Bronchial epithelial cell (primary cell): Measurements from ENCODE around the gene GRK5. TPM values are rescaled to one million over a fixed set of nuclear protein-coding genes. Genes with fewer than 3 reads are reported as not detected.
A peak's percentile ranks its signal among the peaks of the same experiment; 100 is the strongest.
"Not testable (repeated sequence)": the region's sequence is repeated elsewhere in the genome, so short reads cannot be mapped to it uniquely, and the experiment has no call there.

ENCODE experiments used
- DNase-seq: peaks from one replicate; pipeline ENCODE4 v3.0.0-alpha.2; 2010; ENCODE audit warnings: low read depth
- FAIRE-seq: peaks from 2 replicates; lab custom pipeline; 2011; peaks lifted over from hg19 to GRCh38; lab: Jason Lieb, UNC
- H3K27me3 ChIP-seq: 2 replicates; pipeline ENCODE4 v1.5.1; 2011; ENCODE audit warnings: low read length; ENCODE audit not compliant: control insufficient read depth, insufficient read depth
- H3K36me3 ChIP-seq: 2 replicates; pipeline ENCODE4 v1.5.1; 2011; ENCODE audit warnings: low read length; ENCODE audit not compliant: control insufficient read depth, insufficient read depth
- H3K4me3 ChIP-seq: 2 replicates; pipeline ENCODE4 v1.5.1; 2011; ENCODE audit warnings: mild to moderate bottlenecking, low read depth, low read length, control low read depth
- total RNA-seq: library from RNA; depleted of rRNA; stranded (reverse); fragments of >200 nt; gene quantifications from 2 replicates; pipeline ENCODE4 v1.2.1, GENCODE V29; 2014
- TF ChIP-seq, protein P1 (sequence below): IDR thresholded peaks from 2 replicates; pipeline ENCODE4 v1.5.1; 2011; ENCODE audit warnings: mild to moderate bottlenecking, moderate library complexity, low read length, control low read depth, inconsistent platforms; ENCODE audit not compliant: insufficient read depth, severe bottlenecking

Gene GRK5
- total RNA-seq, 1 donor from 2014 or later: 2.4 TPM

DNA sequence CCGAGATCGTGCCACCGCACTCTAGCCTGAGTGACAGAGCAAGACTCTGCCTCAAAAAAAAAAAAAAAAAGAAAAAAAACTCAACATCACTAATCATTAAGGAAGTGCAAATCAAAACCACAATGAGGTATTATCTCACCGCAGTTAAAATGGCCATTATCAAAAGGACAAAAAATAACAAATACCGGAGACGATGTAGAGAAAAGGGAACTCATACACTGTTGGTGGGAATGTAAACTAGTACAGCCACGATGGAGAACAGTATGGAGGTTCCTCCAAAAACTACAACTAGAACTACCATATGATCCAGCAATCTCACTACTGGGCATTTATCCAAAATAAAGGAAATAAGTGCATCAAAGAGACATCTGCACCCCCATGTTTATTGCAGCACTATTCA, 24.3 kb downstream of the GRK5 start:
- Histone ChIP-seq H3K4me3 (no peak overlapping the region), H3K36me3 (no peaks in the 10 kb centered on the region), H3K27me3 (no peaks in the 10 kb centered on the region)
- no peak for DNase-seq
- TF ChIP-seq, protein P1, sequence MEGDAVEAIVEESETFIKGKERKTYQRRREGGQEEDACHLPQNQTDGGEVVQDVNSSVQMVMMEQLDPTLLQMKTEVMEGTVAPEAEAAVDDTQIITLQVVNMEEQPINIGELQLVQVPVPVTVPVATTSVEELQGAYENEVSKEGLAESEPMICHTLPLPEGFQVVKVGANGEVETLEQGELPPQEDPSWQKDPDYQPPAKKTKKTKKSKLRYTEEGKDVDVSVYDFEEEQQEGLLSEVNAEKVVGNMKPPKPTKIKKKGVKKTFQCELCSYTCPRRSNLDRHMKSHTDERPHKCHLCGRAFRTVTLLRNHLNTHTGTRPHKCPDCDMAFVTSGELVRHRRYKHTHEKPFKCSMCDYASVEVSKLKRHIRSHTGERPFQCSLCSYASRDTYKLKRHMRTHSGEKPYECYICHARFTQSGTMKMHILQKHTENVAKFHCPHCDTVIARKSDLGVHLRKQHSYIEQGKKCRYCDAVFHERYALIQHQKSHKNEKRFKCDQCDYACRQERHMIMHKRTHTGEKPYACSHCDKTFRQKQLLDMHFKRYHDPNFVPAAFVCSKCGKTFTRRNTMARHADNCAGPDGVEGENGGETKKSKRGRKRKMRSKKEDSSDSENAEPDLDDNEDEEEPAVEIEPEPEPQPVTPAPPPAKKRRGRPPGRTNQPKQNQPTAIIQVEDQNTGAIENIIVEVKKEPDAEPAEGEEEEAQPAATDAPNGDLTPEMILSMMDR: no peak
- no peak for FAIRE-seq

DNA sequence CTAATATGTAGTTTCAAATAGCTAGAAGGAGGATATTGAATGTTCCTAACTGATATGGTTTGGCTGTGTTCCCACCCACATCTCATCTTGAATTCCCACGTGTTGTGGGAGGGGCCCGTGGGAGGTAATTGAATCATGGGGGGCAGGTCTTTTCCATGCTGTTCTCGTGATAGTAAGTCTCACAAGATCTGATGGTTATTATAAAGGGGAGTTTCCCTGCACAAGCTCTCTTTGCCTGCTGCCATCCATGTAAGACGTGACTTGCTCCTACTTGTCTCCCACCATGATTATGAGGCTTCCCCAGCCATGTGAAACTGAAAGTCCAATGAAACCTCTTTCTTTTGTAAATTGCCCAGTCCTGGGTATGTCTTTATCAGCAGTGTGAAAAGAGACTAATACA, 25.1 kb downstream of the GRK5 start:
- H3K36me3 ChIP-seq, H3K4me3 ChIP-seq, DNase-seq, FAIRE-seq, H3K27me3 ChIP-seq: not testable (repeated sequence)

DNA sequence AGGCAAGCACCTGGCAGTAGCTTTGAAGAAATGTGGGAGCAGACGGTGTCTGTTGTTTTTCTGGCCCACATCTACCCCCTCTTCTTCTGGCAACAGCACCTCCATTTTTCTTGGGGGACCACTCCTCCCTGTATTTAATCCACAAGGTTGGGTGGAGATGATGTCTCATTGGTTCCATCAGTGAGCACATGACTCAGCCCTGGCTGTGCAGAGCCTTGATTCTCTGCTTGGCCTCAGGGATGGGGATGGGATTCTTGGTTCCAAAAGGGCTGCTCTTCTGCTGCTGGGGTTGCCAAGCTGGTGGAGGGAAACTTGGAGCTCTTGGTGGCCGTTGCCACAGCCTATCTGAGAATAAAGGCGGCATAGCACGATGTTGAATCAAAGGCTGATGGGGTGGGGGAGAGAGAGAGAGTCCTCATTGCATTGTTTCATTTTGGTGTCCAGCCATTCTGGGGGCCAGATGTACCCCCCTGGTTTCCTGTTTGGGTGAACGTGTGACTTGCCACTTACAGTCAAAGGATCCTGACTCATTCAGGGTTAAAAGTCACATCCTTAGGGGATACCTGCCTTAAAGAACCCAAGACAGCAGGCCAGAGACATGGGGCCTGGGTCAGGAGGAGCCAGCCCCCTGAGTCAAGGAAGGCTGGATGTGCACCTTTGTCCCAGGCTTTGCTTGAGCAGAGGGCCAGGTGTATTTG, 25.9 kb downstream of the GRK5 start:
- Histone ChIP-seq H3K36me3 (no peaks in the 10 kb centered on the region), H3K27me3 (no peaks in the 10 kb centered on the region), H3K4me3 (no peak overlapping the region)
- DNase-seq: no peak
- FAIRE-seq: no peak
- TF ChIP-seq, protein P1: no peak

DNA sequence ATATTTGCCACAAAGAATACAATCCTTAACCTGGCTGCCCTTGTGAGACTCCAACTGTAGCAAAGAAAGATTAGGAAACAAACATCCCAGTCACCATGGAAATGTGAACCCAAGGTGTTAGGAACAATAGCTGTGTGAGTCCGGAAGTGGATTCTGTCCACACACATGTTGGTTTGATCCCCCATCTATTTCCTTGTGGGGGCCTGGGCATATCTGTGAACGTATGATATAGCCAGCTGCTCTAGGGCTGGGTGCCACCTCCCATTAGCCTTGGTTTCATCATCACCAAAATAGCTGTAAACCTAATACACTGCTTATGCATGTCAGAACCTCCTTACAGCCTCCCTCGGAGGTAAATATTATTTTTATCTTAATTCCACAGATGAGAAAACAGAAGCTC, 26.4 kb downstream of the GRK5 start:
- no peaks in the 10 kb centered on the region for H3K36me3 ChIP-seq
- no peak overlapping the region for H3K4me3 ChIP-seq
- no peak for FAIRE-seq
- TF ChIP-seq, protein P1: no peak
- no peaks in the 10 kb centered on the region for H3K27me3 ChIP-seq
- peak; percentile 21 for DNase-seq

DNA sequence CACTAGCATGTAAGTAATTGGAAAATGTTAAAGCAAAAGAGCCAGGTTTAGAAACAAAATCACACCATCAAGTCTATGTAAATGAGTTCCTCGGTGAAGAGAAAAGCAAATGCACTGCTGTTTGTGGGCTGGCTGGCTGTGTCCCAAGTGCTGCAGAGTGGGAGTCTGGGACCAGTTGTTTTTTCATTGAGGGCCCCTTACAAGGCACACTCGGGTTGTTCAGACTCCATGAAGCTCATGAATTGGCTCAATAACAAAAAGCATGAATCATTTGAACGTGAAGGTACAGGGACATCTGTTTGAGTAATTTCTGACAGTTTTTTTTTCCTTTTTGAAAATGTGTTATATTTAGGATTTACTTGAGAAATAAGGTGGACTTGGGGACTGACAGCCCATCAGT, 28.0 kb downstream of the GRK5 start:
- Histone ChIP-seq H3K4me3 (no peak overlapping the region), H3K36me3 (no peaks in the 10 kb centered on the region), H3K27me3 (no peaks in the 10 kb centered on the region)
- FAIRE-seq: no peak
- TF ChIP-seq, protein P1: no peak
- DNase-seq: peak; percentile 67

DNA sequence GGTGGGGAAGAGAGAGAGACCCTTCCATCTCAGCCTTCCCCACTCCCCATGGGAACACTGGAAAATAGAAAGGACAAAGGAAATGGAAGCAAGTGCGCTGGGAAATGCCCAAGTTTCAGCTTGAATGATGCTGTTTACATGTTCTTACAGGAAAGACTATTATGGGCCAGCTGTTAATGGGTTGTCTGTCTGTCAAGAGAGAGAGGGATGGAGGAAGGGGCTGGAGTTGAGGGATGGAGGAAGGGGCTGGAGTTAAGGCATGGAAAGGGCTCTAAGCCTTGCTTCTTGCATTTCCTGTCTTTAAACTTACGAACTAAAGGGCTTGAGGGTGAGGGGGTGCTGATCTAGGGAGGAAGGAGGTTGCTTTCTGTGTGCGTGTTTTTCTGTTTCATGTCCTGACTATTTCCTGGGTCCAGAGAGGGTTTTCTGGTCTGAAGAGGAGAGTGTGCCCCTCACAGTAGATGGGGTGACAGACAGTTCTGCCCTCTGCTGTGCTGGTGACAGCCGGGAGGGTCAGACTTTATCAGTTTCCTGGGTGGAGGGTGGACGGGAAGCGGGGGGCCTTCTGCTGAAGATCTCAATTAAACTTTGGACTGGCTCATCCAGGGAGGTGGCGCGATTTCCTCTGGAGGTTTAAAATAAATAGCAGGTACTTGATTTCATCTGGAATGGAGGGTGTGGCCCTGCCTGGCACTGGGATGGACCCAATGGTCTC, 30.5 kb downstream of the GRK5 start:
- DNase-seq: peak; percentile 27
- Histone ChIP-seq H3K36me3 (no peaks in the 10 kb centered on the region), H3K4me3 (no peak overlapping the region), H3K27me3 (no peaks in the 10 kb centered on the region)
- no peak for FAIRE-seq
- TF ChIP-seq, protein P1: no peak
